ENCODE measurements around the gene RMP24.

The RMP24 gene

DNA sequence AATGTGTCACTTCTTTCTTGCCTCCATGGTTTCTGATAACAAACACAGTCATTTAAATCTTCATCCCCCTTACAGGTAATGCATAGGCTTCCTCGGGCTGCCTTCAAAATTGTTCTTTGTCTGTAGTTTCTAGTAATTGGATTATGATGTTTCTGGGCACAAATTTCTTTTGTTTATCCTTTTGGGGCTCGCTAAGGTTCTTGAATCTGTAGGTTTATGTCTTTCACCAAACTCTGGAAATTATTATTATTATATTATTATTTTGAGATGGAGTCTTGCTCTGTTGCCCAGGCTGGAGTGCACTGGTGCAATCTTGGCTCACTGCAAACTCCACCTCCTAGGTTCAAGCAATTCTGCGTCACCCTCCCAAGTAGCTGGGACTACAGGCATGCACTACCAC lies 16.3 kb upstream of the RMP24 start:
- Histone ChIP-seq H3K4me1 (ENCODE audit: control insufficient read depth in 1 of 2, insufficient read depth in 2 of 2, low read depth in 1 of 2, low read length in 1 of 2) (no peaks in the 10 kb centered on the region), H3K4me2 (no peak overlapping the region), H3K79me2 (ENCODE audit: insufficient read depth) (no peaks in the 10 kb centered on the region), H3K9me3 (no peaks in the 10 kb centered on the region), H3K36me3 (replicated peaks in 1 of 2; ENCODE audit: control insufficient read depth in 1 of 2, insufficient read depth in 2 of 2, low read length in 1 of 2) (no peaks in the 10 kb centered on the region), H3K4me3 (ENCODE audit: low read depth in 2 of 2, low read length in 1 of 2) (no peak overlapping the region), H3K27me3 (ENCODE audit: insufficient read depth) (no peaks in the 10 kb centered on the region), H4K20me1 (ENCODE audit: insufficient read depth) (no peaks in the 10 kb centered on the region), H3K27ac (ENCODE audit: low read depth in 2 of 2, low read length in 1 of 2) (no peak overlapping the region), H2AFZ (ENCODE audit: low read depth) (no peak overlapping the region), H3F3A (replicated peaks; ENCODE audit: insufficient read depth) (no peaks in the 10 kb centered on the region), H3K9ac (no peak overlapping the region), H3K9me2 (no peaks in the 10 kb centered on the region)
- CTCF ChIA-PET = no interaction called here
- DNase-seq = no peak
- 5% methylated on average over 3 of the region's 3 CpGs for WGBS (ENCODE audit: low lambda C conversion rate)
- TF ChIP-seq, protein P1, sequence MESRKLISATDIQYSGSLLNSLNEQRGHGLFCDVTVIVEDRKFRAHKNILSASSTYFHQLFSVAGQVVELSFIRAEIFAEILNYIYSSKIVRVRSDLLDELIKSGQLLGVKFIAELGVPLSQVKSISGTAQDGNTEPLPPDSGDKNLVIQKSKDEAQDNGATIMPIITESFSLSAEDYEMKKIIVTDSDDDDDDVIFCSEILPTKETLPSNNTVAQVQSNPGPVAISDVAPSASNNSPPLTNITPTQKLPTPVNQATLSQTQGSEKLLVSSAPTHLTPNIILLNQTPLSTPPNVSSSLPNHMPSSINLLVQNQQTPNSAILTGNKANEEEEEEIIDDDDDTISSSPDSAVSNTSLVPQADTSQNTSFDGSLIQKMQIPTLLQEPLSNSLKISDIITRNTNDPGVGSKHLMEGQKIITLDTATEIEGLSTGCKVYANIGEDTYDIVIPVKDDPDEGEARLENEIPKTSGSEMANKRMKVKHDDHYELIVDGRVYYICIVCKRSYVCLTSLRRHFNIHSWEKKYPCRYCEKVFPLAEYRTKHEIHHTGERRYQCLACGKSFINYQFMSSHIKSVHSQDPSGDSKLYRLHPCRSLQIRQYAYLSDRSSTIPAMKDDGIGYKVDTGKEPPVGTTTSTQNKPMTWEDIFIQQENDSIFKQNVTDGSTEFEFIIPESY (IDR thresholded peaks at IDR 0.05; ENCODE audit: borderline replicate concordance, low read depth) = no peak
- TF ChIP-seq POLR2AphosphoS5 (IDR thresholded peaks at IDR 0.05; ENCODE audit: low read depth, low read length) (no peak), TAF1 (IDR thresholded peaks at IDR 0.05; ENCODE audit: borderline replicate concordance, low read depth, low read length) (no peak), YY1 (IDR thresholded peaks at IDR 0.05; ENCODE audit: low read depth) (no peak), FOSL2 (IDR thresholded peaks at IDR 0.05; ENCODE audit: borderline replicate concordance, low read depth) (no peak), TCF12 (IDR thresholded peaks at IDR 0.05) (no peak)
- TF ChIP-seq, protein P2, sequence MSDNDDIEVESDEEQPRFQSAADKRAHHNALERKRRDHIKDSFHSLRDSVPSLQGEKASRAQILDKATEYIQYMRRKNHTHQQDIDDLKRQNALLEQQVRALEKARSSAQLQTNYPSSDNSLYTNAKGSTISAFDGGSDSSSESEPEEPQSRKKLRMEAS (IDR thresholded peaks at IDR 0.05; ENCODE audit: low read depth) = no peak
- TF ChIP-seq, protein P3, sequence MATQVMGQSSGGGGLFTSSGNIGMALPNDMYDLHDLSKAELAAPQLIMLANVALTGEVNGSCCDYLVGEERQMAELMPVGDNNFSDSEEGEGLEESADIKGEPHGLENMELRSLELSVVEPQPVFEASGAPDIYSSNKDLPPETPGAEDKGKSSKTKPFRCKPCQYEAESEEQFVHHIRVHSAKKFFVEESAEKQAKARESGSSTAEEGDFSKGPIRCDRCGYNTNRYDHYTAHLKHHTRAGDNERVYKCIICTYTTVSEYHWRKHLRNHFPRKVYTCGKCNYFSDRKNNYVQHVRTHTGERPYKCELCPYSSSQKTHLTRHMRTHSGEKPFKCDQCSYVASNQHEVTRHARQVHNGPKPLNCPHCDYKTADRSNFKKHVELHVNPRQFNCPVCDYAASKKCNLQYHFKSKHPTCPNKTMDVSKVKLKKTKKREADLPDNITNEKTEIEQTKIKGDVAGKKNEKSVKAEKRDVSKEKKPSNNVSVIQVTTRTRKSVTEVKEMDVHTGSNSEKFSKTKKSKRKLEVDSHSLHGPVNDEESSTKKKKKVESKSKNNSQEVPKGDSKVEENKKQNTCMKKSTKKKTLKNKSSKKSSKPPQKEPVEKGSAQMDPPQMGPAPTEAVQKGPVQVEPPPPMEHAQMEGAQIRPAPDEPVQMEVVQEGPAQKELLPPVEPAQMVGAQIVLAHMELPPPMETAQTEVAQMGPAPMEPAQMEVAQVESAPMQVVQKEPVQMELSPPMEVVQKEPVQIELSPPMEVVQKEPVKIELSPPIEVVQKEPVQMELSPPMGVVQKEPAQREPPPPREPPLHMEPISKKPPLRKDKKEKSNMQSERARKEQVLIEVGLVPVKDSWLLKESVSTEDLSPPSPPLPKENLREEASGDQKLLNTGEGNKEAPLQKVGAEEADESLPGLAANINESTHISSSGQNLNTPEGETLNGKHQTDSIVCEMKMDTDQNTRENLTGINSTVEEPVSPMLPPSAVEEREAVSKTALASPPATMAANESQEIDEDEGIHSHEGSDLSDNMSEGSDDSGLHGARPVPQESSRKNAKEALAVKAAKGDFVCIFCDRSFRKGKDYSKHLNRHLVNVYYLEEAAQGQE (IDR thresholded peaks at IDR 0.05; ENCODE audit: low read depth, low read length) = no peak
- TF ChIP-seq, protein P4, sequence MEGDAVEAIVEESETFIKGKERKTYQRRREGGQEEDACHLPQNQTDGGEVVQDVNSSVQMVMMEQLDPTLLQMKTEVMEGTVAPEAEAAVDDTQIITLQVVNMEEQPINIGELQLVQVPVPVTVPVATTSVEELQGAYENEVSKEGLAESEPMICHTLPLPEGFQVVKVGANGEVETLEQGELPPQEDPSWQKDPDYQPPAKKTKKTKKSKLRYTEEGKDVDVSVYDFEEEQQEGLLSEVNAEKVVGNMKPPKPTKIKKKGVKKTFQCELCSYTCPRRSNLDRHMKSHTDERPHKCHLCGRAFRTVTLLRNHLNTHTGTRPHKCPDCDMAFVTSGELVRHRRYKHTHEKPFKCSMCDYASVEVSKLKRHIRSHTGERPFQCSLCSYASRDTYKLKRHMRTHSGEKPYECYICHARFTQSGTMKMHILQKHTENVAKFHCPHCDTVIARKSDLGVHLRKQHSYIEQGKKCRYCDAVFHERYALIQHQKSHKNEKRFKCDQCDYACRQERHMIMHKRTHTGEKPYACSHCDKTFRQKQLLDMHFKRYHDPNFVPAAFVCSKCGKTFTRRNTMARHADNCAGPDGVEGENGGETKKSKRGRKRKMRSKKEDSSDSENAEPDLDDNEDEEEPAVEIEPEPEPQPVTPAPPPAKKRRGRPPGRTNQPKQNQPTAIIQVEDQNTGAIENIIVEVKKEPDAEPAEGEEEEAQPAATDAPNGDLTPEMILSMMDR (IDR thresholded peaks at IDR 0.05) = no peak
- TF ChIP-seq, protein P5, sequence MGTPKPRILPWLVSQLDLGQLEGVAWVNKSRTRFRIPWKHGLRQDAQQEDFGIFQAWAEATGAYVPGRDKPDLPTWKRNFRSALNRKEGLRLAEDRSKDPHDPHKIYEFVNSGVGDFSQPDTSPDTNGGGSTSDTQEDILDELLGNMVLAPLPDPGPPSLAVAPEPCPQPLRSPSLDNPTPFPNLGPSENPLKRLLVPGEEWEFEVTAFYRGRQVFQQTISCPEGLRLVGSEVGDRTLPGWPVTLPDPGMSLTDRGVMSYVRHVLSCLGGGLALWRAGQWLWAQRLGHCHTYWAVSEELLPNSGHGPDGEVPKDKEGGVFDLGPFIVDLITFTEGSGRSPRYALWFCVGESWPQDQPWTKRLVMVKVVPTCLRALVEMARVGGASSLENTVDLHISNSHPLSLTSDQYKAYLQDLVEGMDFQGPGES (IDR thresholded peaks at IDR 0.05; ENCODE audit: low read depth, low read length) = no peak
- POLR2A ChIA-PET = no interaction called here
